GM19455 (cell line): ENCODE measurements around the gene SORBS1.

Experiments used
- ATAC-seq: cut with Tn5 transposase; IDR thresholded peaks from one replicate; pipeline ENCODE4 v1.9.1; 2021; ENCODE audit not compliant: unreplicated experiment

SORBS1 gene

GRCh38 chr10:95297402-95297801 is 263.8 kb downstream of the SORBS1 start:
- ATAC-seq = no peak

DNA sequence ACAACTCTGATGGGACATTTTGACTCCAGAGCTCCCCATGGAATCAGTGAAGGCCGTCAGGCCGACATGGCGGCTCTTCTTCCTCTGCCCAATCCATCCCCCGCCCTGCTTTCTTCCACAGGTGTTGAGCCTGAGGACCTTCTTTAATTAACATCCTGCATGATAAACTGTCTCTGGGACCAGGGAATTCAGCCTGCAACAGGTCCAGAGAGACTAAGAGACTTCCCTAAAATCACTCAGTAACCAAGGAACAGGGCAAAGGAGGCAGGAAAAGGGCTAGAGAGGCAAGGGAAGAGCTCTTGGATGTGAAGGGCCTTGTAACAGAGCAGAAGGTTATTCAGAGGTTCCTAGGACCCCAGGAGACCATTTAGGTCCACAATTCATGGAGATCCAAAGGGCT is 264.4 kb downstream of the SORBS1 start:
- ATAC-seq = no peak

DNA sequence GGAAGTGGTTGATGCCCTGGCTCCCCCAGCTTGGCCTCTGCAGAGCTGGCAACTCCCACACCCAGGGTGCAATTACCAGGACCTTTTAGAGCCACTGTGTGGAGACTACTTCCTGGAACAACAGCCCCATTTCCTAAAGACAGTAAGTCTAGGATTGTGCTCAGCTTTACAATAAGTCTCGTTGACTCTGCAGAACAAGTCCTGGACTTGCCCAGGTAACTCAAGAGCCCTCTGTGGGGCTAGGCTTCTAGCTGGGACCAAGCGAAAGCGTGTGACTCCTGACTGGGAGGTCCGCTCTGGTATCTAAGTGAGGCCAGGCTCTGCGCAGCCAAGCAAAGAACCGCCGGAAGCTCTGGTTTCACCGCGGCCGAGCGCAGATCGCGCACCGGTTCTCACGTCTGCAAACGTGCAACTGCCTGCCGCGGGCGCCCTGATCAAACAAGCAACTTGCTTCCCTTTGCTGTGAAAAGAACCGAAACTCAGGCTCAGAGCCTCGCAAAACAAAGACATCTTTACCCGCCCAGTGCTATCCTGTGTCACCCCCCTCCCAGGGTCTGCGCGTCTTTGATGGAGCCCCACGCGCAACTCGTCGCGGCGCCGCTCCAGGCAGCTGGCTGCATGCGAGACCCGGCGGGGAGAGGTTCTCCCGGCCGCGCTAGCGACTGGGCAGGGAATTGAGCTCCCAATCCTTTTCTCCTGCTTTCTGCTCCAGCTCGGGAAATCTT is 266.0 kb downstream of the SORBS1 start:
- peak; percentile 73 for ATAC-seq

DNA sequence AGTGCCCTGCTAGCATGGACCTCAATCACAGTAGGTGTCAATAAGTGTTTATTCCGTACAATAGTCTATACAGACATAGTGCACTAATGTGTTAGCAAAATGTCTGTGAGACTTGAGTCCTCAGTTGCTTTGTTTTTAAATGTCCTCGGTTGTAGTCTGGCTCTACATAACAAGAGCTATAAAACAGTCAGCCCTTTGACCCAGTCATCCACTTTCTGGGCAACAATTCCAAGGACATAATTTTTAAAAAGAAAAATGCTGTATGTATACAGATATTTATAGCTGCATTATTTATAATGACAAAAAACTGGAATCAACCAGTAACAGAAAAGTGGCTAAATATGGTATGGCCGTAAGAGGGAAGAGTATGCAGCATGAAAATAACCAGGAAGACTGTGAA is 267.5 kb downstream of the SORBS1 start:
- no peak for ATAC-seq

DNA sequence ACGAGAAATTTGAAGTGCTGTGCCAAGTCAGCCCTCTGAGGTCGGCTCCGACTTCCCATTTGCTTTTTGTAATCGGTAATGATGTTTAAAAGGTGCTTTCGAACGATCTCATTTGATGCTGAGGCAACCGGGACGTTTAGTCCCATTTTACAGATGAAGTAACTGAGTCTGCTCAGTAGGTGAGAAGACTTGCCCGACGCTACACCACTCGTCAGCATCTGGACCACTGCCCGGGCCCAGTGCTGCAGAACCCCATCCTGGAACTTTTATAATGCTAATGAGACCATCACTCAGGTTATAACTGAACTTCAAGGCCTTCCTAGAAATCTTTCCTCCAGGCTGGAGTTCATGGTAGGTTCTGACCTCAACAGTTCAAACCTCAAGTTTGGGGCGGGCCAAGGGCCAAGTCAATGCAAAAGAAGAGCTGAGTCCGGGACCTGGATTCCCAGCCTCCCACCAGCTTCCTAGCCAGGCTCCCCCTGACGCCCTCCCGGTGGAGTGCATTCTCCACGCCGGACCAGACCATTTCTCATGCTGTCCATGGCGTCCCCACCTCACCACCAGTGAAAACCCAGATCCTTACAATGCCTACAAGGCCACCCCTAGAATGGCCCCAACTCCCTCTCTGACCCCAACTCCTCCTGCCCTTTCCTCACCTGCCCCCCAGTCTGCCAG is 269.7 kb downstream of the SORBS1 start:
- ATAC-seq = no peak

DNA sequence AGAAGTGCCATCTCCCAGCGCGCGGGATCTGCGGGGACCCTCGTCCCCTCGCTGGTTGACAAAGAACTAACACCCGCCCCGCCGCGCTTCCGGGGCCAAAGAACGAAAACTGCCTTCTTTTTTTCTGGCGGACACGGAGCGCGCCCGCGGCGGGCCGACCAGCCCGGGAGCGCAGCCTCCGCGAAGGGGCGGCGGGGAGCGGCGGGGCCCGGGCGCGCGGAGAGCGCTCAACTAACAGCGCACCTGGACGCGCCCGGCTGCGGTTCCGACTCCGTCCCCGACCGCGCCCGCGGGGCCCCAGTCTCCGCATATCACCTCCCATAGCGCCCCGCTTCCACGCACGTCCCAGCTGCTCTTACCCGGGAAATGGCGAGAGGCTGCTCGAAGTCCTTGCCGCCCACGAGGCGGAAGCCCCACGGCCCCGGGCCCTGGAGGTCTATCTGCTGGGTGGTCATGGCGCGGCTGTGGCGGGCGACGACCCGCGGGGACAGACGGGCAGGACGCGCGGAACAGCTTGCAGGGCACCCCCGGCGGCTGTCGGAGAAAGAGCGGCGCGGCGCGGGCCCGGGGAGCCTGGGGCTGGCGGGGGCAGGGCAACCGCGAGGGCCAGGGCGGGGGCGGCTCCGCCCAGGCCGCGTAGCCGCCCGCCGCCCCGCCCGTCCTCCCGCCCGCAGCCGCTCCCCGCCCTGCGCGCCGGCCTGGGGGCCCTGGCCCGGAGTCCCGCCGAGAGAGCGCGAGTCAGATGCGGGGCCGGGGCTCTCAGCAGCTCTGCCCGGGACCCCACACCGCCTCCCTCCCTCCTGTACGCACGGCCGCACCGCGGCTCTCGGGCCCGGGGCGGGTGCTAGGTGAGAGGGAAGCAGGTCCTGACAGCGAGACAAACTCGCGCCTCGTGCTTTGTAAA is 270.5 kb downstream of the SORBS1 start, which contains the start of gene PDLIM1:
Gene PDLIM1 (minus strand): TSS at position 543 of the 904 bp plus-strand sequence. CDS start 88 bp downstream, at position 455.
- ATAC-seq = peak; percentile 44

- ATAC-seq = no peak
Measured at GRCh38 chr10:95289921-95290421, 271.2 kb downstream of the SORBS1 start.

- ATAC-seq = no peak
Measured at GRCh38 chr10:95289003-95289920, 271.9 kb downstream of the SORBS1 start.

DNA sequence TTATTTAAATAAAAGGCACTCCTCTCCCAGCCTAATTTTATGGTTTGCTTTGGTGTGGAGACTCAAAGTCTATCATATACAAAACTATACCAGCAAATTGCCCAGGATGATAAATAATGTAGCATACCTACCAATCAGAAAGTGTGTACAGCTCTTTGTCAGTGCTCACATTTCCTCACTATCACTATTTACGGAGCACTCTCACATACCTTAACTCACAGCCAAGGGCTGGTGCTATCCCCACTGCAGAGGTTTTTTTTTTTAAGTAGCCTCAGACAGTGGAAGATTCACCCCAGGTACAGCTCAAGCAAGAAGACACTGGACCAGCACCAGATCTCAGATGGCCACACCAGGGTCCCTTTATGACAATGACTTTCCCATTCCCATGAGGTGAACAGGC is 272.9 kb downstream of the SORBS1 start:
- ATAC-seq = no peak

- no peak for ATAC-seq
Measured at GRCh38 chr10:95287281-95287680, 273.9 kb downstream of the SORBS1 start.

DNA sequence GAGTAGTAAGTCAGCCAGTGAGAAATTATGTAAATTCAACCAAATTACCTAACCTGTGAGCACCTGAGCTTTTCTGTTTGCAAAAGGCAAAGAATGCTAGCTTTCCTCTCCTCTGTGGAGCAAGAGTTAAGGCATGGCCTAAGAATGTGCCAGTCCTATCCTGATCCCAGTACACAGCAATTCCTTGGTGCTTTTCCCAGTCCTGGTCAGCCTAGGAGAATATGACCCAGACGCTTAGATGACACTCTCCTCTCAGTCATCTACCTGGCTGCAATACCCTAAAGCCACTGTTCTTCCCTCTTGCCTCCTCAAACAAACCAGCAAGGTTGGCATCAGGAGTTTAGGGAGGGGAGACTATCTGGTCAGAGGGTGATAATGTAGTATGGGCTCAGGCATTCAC is 274.5 kb downstream of the SORBS1 start:
- ATAC-seq = no peak

DNA sequence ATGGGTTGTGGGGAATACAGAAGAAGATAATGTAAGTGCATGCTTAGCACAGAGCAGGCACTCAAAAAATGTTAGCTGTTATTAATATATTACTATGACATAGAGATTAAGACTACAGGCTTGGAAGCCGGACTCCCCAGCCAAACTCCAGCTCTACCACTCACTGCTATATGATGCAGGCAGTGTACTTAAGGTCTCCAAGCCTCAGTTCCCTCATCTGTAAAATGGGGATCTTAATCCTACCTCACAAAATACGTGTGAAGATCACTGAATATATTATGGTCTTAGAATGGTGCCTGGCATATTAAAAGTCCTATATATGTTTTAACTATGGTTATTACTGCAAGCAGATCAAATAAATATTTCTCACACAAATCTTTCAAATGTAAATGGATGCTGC is 275.6 kb downstream of the SORBS1 start:
- ATAC-seq = no peak

- no peak for ATAC-seq
Measured at GRCh38 chr10:95284807-95285206, 276.4 kb downstream of the SORBS1 start.

- ATAC-seq = no peak
Measured at GRCh38 chr10:95282107-95282506, 279.1 kb downstream of the SORBS1 start.

DNA sequence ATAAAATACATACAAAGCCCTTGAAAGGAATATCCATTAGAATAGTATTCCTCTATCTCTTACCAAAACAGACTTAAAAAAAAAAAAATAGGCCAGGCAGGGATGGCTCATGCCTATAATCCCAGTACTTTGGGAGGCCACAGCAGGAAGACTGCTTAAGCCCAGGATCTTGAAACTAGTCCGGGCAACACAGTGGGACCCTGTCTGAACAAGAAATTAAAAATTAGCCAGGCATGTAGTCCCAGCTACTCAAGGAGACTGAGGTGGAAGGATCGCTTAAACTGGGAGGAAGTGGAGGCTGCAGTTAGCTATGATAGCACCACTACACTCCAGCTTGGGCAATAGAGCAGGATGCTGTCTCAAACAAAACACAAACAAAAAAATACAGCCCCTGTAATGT is 280.0 kb downstream of the SORBS1 start:
- ATAC-seq = no peak

DNA sequence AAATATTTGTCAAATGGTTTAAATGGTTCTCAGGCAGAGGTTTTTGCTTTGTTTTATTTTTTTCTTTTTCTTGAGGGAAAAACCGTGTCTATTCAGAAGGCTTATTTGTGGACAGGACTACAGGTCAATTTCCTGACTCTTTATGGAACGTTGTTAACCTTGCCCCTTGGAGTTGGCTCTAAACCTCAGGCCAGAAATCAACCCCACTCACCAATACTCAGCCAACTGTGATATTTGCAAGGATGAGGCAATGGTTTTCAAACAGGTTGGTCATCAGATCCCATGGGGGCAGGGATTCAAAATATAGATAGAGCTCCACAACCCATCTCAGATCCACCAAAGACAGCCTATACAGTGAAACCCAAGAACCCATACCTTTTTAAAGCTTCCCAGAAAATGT is 280.5 kb downstream of the SORBS1 start:
- no peak for ATAC-seq

DNA sequence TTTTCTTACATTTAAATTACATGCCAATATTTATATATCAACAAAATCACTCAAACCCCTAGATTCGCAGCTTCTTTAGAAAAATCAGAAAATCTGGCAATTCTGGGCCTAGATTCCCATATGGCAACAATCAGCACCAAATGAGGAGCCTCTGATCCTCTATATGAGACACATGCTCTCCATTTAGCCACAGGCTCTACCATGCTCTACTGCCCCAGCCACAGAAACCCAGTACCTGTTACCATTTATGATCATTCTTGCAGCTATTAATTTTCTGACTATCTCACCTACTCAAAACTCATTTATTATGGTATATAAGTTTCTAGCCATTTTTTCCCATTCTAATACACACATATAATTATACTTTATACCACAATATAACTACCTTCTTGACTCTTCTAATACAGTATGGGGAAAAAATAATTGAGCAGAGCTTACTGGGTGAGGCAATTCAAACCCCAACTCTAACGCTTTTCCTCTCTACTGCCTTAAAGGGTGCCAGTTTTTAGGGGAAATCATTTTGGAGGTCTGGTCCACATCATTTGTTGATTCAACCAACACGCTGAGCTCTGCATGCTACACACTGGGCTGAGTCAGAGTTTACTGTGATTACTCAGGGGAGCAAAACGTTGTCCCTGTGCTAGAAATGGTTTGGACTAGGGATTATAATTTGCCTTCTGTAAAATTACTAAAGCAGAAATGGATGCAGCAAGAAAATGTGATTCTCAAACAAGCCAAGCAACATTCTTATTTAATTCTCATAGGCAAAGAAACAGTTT is 281.9 kb downstream of the SORBS1 start:
- no peak for ATAC-seq

- no peak for ATAC-seq
Measured at GRCh38 chr10:95278061-95278988, 282.8 kb downstream of the SORBS1 start.
